CD14-positive monocyte (primary cell): ENCODE results near the gene SETBP1. TPM values are rescaled to one million over a fixed set of nuclear protein-coding genes. Genes with fewer than 3 reads are reported as not detected.

ENCODE experiments used
- DNase-seq, 3 donors: peaks; one replicate each; pipeline ENCODE4 v3.0.0-alpha.2; 2011 to 2022
- H2AFZ ChIP-seq: 2 replicates; pipeline ENCODE4 v1.6.0; 2012; ENCODE audit warnings: mild to moderate bottlenecking, low read depth, low read length, inconsistent platforms; ENCODE audit not compliant: insufficient read depth, poor library complexity, severe bottlenecking
- H3K27ac ChIP-seq, 2 donors: 1 replicate in 1 of 2; 2 replicates in 1 of 2; pipeline ENCODE4 v1.5.1; 2012 to 2013; ENCODE audit warnings: low read length in 2 of 2, control low read depth in 1 of 2, inconsistent platforms in 1 of 2, low read depth in 1 of 2, mild to moderate bottlenecking in 1 of 2
- H3K27me3 ChIP-seq, 2 donors: one replicate each; pipeline versions ENCODE4 v1.6.0 to v1.6.1; 2011 to 2013; ENCODE audit warnings: low read length in 2 of 2; ENCODE audit not compliant: control insufficient read depth in 2 of 2, insufficient read depth in 2 of 2
- H3K36me3 ChIP-seq, 2 donors: replicated peaks in 1 of 2; 1 replicate in 1 of 2; 2 replicates in 1 of 2; pipeline versions ENCODE4 v1.5.1 to v1.6.1; 2012 to 2013; ENCODE audit warnings: low read length in 2 of 2, control low read depth in 1 of 2, inconsistent platforms in 1 of 2, mild to moderate bottlenecking in 1 of 2; ENCODE audit not compliant: insufficient read depth in 2 of 2, control insufficient read depth in 1 of 2
- H3K4me1 ChIP-seq, 2 donors: 1 replicate in 1 of 2; 2 replicates in 1 of 2; pipeline versions ENCODE4 v1.5.1 to v1.6.1; 2012 to 2013; ENCODE audit warnings: low read length in 2 of 2, control low read depth in 1 of 2, inconsistent platforms in 1 of 2, mild to moderate bottlenecking in 1 of 2, moderate library complexity in 1 of 2; ENCODE audit not compliant: insufficient read depth in 2 of 2, control insufficient read depth in 1 of 2
- H3K4me2 ChIP-seq: replicated peaks from 2 replicates; pipeline ENCODE3; 2012; ENCODE audit warnings: low read length, moderate library complexity, mild to moderate bottlenecking; ENCODE audit not compliant: poor library complexity, severe bottlenecking; ENCODE audit errors: extremely low read depth
- H3K4me3 ChIP-seq, 3 experiments: fragments of 200-600 bp in 1 of 3; sonication (generic) in 1 of 3; replicated peaks in 1 of 3; 1 replicate in 2 of 3; 2 replicates in 1 of 3; pipeline ENCODE4 v1.5.1; 2011 to 2013; ENCODE audit warnings: low read length in 3 of 3, mild to moderate bottlenecking in 3 of 3, control low read depth in 2 of 3, low read depth in 2 of 3, inconsistent platforms in 1 of 3, moderate library complexity in 1 of 3
- H3K79me2 ChIP-seq: 2 replicates; pipeline ENCODE4 v1.6.0; 2012; ENCODE audit warnings: mild to moderate bottlenecking, control low read depth, inconsistent platforms, low read length, moderate library complexity; ENCODE audit not compliant: insufficient read depth
- H3K9ac ChIP-seq: 2 replicates; pipeline ENCODE4 v1.6.0; 2017; ENCODE audit warnings: low read length, mild to moderate bottlenecking; ENCODE audit not compliant: insufficient read depth, poor library complexity, severe bottlenecking
- H3K9me3 ChIP-seq, 2 donors: replicated peaks in 1 of 2; 1 replicate in 1 of 2; 2 replicates in 1 of 2; pipeline versions ENCODE4 v1.5.1 to v1.6.1; 2012 to 2013; ENCODE audit warnings: low read length in 2 of 2, control low read depth in 1 of 2; ENCODE audit not compliant: control insufficient read depth in 1 of 2, insufficient read depth in 1 of 2
- H4K20me1 ChIP-seq: 2 replicates; pipeline ENCODE4 v1.6.0; 2012; ENCODE audit warnings: mild to moderate bottlenecking, low read length, control low read depth, moderate library complexity; ENCODE audit not compliant: insufficient read depth
- H3K27ac Mint-ChIP-seq, 7 donors: one replicate each; pipeline ENCODE4 v1.8.0; 2020; ENCODE audit warnings: mild to moderate bottlenecking in 7 of 7, mixed read lengths in 7 of 7, moderate library complexity in 6 of 7, inconsistent platforms in 2 of 7
- H3K27me3 Mint-ChIP-seq, 3 donors: one replicate each; pipeline ENCODE4 v1.8.0; 2021 to 2022; ENCODE audit warnings: low read depth in 3 of 3, mild to moderate bottlenecking in 3 of 3, mixed read lengths in 3 of 3, moderate library complexity in 3 of 3, inconsistent platforms in 1 of 3
- H3K36me3 Mint-ChIP-seq, 2 donors: one replicate each; pipeline ENCODE4 v1.8.0; 2020; ENCODE audit warnings: mixed read lengths in 2 of 2, inconsistent platforms in 1 of 2, mild to moderate bottlenecking in 1 of 2
- H3K4me1 Mint-ChIP-seq: one replicate; pipeline ENCODE4 v1.8.0; 2020; ENCODE audit warnings: mild to moderate bottlenecking, mixed read lengths
- H3K4me3 Mint-ChIP-seq, 2 donors: one replicate each; pipeline ENCODE4 v1.8.0; 2020; ENCODE audit warnings: mild to moderate bottlenecking in 2 of 2, mixed read lengths in 2 of 2, moderate library complexity in 1 of 2
- H3K9me3 Mint-ChIP-seq, 7 donors: one replicate each; pipeline ENCODE4 v1.8.0; 2020 to 2022; ENCODE audit warnings: mixed read lengths in 7 of 7, mild to moderate bottlenecking in 6 of 7, moderate library complexity in 6 of 7, inconsistent platforms in 2 of 7
- CTCF ChIP-seq: fragments of 200-600 bp; IDR thresholded peaks from one replicate; pipeline ENCODE4 v1.8.0; 2022; ENCODE audit warnings: antibody characterized with exemption, mild to moderate bottlenecking
- WGBS: methylation state at CpG from one replicate; pipeline ENCODE4 v1.1.5; 2013; ENCODE audit warnings: missing lambda C conversion rate; ENCODE audit not compliant: insufficient coverage; 5-methylcytosine and 5-hydroxymethylcytosine counted together
- intact Hi-C, 2 donors: fragments of 100-400 bp; cut with micrococcal nuclease; formaldehyde crosslinking; loops; one replicate each; pipeline versions ENCODE4 v1.15.0 to v1.15.1; 2023
- polyA plus RNA-seq, 3 donors: library from polyadenylated mRNA; depleted of rRNA in 1 of 3; unstranded in 2 of 3; stranded (reverse) in 1 of 3; fragments of 300-500 nt in 2 of 3; fragments of >200 nt in 1 of 3; fragmentation: Illumina TruSeq in 2 of 3; gene quantifications; 1 replicate in 2 of 3; 2 replicates in 1 of 3; pipeline ENCODE4 v1.2.3, GENCODE V29; 2012 to 2021

The SETBP1 gene
- polyA plus RNA-seq, 3 donors = 0.01 to 1.2 TPM; not detected in 1

GRCh38 chr18:44789710-44790109 is 109.0 kb downstream of the SETBP1 start:
- H3K27ac Mint-ChIP-seq = no peak overlapping the region
- H3K9me3 Mint-ChIP-seq = no peaks in the 10 kb centered on the region
- no peaks in the 10 kb centered on the region for H4K20me1 ChIP-seq

DNA sequence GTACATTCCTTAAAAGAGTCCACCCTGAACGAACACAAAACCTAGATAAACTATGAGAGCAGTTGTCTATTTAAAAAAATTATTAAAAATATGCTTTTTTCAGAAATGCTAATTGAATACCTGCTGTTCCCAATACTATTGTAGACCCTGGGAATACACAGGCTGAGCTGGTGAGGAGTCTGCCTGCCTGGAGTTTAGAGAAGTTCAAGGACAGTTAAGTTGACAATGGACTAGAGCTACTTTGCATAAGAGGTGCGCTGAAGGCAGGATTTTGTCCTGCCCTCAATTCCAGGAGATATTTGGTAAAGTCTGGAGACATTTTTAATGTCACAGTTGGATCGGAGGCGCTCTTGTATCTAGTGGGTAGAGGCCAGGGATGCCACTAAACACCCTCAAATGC is 110.2 kb downstream of the SETBP1 start:
- H3K27ac ChIP-seq = no peak overlapping the region
- no peak for DNase-seq
- no peaks in the 10 kb centered on the region for H4K20me1 ChIP-seq
- H3K9me3 Mint-ChIP-seq = no peaks in the 10 kb centered on the region
- 100% methylated on average over 1 of the region's 4 CpGs for WGBS
- H3K4me2 ChIP-seq = no peak overlapping the region
- H3K27ac Mint-ChIP-seq = no peak overlapping the region
- no peak overlapping the region for H2AFZ ChIP-seq
- H3K4me1 Mint-ChIP-seq = peaks cover 2% of the 10 kb centered on the region
- H3K4me1 ChIP-seq = no peaks in the 10 kb centered on the region
- peaks cover 18 to 25% of the 10 kb centered on the region in 2 donors for H3K27me3 ChIP-seq
- no peak overlapping the region for H3K4me3 ChIP-seq
- H3K79me2 ChIP-seq = no peaks in the 10 kb centered on the region
- no peak overlapping the region for H3K9ac ChIP-seq
- peaks cover 22 to 36% (median 25%) of the 10 kb centered on the region in 3 donors for H3K27me3 Mint-ChIP-seq
- no peak overlapping the region for H3K4me3 Mint-ChIP-seq
- H3K36me3 ChIP-seq = no peaks in the 10 kb centered on the region
- intact Hi-C loops = no loop called here
- no peak for TF ChIP-seq CTCF
- H3K9me3 ChIP-seq = no peaks in the 10 kb centered on the region
- H3K36me3 Mint-ChIP-seq = no peaks in the 10 kb centered on the region

More at GRCh38 chr18:44789710-44790109, 109.0 kb downstream of the SETBP1 start:
- intact Hi-C loops = no loop called here
- DNase-seq = peak in 1 of 3 donors; percentile 5
- no peaks in the 10 kb centered on the region for H3K9me3 ChIP-seq
- TF ChIP-seq CTCF = no peak
- no peak overlapping the region for H3K4me3 ChIP-seq
- H3K79me2 ChIP-seq = no peaks in the 10 kb centered on the region
- 100% methylated on average over 1 of the region's 4 CpGs for WGBS
- no peak overlapping the region for H2AFZ ChIP-seq
- Mint-ChIP-seq H3K27me3 (peaks cover 22 to 35% (median 25%) of the 10 kb centered on the region in 3 donors), H3K4me3 (peak overlapping the region in 1 of 2 donors; percentile 28), H3K36me3 (no peaks in the 10 kb centered on the region), H3K4me1 (peaks cover 2% of the 10 kb centered on the region)
- no peaks in the 10 kb centered on the region for H3K4me1 ChIP-seq
- H3K27ac ChIP-seq = no peak overlapping the region
- H3K27me3 ChIP-seq = peaks cover 18 to 28% of the 10 kb centered on the region in 2 donors
- no peak overlapping the region for H3K4me2 ChIP-seq
- no peaks in the 10 kb centered on the region for H3K36me3 ChIP-seq
- H3K9ac ChIP-seq = no peak overlapping the region
